Natural killer cell (primary cell): ENCODE results near the gene SGK2. TPM values are rescaled to one million over a fixed set of nuclear protein-coding genes. Genes with fewer than 3 reads are reported as not detected.
"Not testable (repeated sequence)": the region's sequence is repeated elsewhere in the genome, so short reads cannot be mapped to it uniquely, and the experiment has no call there.

ENCODE experiments used
- ATAC-seq, 3 donors: fragments of 150-1000 bp in 2 of 3; fragments of 200-7000 bp in 1 of 3; cut with Tn5 transposase; 1 replicate in 1 of 3; 2 replicates in 2 of 3; pipeline ENCODE4 v1.10.0; 2021; ENCODE audit warnings: mild to moderate bottlenecking in 2 of 3, moderate library complexity in 2 of 3
- DNase-seq, 2 donors: peaks; one replicate each; pipeline versions ENCODE4 v3.0.0 to v3.0.0-alpha.2; 2013 to 2021; ENCODE audit warnings: mixed read lengths in 1 of 2
- H3K27ac ChIP-seq: one replicate; pipeline ENCODE4 v1.5.1; 2013; ENCODE audit warnings: mild to moderate bottlenecking, low read length
- H3K27me3 ChIP-seq: one replicate; pipeline ENCODE4 v1.6.1; 2013; ENCODE audit warnings: low read length; ENCODE audit not compliant: control insufficient read depth, insufficient read depth
- H3K36me3 ChIP-seq: one replicate; pipeline ENCODE4 v1.6.1; 2013; ENCODE audit warnings: low read length; ENCODE audit not compliant: control insufficient read depth, insufficient read depth
- H3K4me1 ChIP-seq: one replicate; pipeline ENCODE4 v1.6.1; 2013; ENCODE audit warnings: low read length; ENCODE audit not compliant: control insufficient read depth, insufficient read depth
- H3K4me3 ChIP-seq: one replicate; pipeline ENCODE4 v1.5.1; 2013; ENCODE audit warnings: low read length
- H3K9me3 ChIP-seq: one replicate; pipeline ENCODE4 v1.6.1; 2013; ENCODE audit warnings: low read length; ENCODE audit not compliant: control insufficient read depth, insufficient read depth
- H3K27ac Mint-ChIP-seq, 2 donors: one replicate each; pipeline ENCODE4 v1.8.0; 2022; ENCODE audit warnings: mild to moderate bottlenecking in 2 of 2, mixed read lengths in 2 of 2, moderate library complexity in 1 of 2
- H3K27me3 Mint-ChIP-seq, 2 donors: one replicate each; pipeline ENCODE4 v1.8.0; 2022; ENCODE audit warnings: low read depth in 2 of 2, mixed read lengths in 2 of 2
- H3K36me3 Mint-ChIP-seq: one replicate; pipeline ENCODE4 v1.8.0; 2022; ENCODE audit warnings: mixed read lengths
- H3K4me1 Mint-ChIP-seq, 2 donors: one replicate each; pipeline ENCODE4 v1.8.0; 2022; ENCODE audit warnings: mixed read lengths in 2 of 2
- H3K4me3 Mint-ChIP-seq: one replicate; pipeline ENCODE4 v1.8.0; 2022; ENCODE audit warnings: mild to moderate bottlenecking, moderate library complexity, mixed read lengths
- H3K9me3 Mint-ChIP-seq, 2 donors: one replicate each; pipeline ENCODE4 v1.8.0; 2022; ENCODE audit warnings: mixed read lengths in 2 of 2
- CTCF ChIP-seq: fragments of 200-600 bp; IDR thresholded peaks from one replicate; pipeline ENCODE4 v1.8.0; 2022; ENCODE audit warnings: antibody characterized with exemption
- WGBS: methylation state at CpG from one replicate; pipeline ENCODE4 v1.1.7; 2013; ENCODE audit warnings: missing lambda C conversion rate; ENCODE audit not compliant: insufficient coverage; 5-methylcytosine and 5-hydroxymethylcytosine counted together
- intact Hi-C: fragments of 100-400 bp; cut with micrococcal nuclease; formaldehyde crosslinking; loops from one replicate; pipeline ENCODE4 v1.14.2; 2022
- total RNA-seq, 4 donors: library from RNA; stranded (reverse); fragments of 120-200 nt in 1 of 4; gene quantifications; one replicate each; pipeline versions ENCODE4 v1.2.3 to v1.2.4, GENCODE V29; 2013 to 2022

The SGK2 gene
- total RNA-seq, 3 donors from 2014 or later (not counting 1 experiment from before 2014, with no cell fraction given) = 0.48 to 1.2 (median 0.61) TPM

GRCh38 chr20:43590392-43591303, 31.8 kb downstream of the SGK2 start, which contains the start of gene IFT52:
Gene IFT52, plus strand, starts transcription at chr20:43590937. Its CDS starts 3,762 bp downstream, at chr20:43594699.
- no peak for TF ChIP-seq CTCF
- Mint-ChIP-seq H3K27me3 (peaks cover 0 to 7% of the 10 kb centered on the region in 2 donors), H3K4me3 (peak within 1 kb of the TSS; percentile 95), H3K27ac (peak within 1 kb of the TSS; percentile 95 to 97), H3K36me3 (no peaks in the 10 kb centered on the region), H3K4me1 (peaks cover 19 to 21% of the 10 kb centered on the region in 2 donors), H3K9me3 (no peaks in the 10 kb centered on the region)
- Histone ChIP-seq H3K4me1 (peaks cover 18% of the 10 kb centered on the region), H3K4me3 (peak within 1 kb of the TSS; percentile 64), H3K9me3 (no peaks in the 10 kb centered on the region), H3K27me3 (no peaks in the 10 kb centered on the region), H3K36me3 (peaks cover 2% of the 10 kb centered on the region), H3K27ac (peak within 1 kb of the TSS; percentile 93)
- DNase-seq = peak; percentile 81 to 97
- intact Hi-C loops = loop anchor here (2.0 kb wide), 1 partner anchor 134 kb away; the partner anchor contains the start of gene SRSF6
- under 1% methylated on average over 65 of the region's 68 CpGs for WGBS
- ATAC-seq = peak; percentile 96 to 99 (median 96)

- H3K9me3 ChIP-seq, H3K27ac Mint-ChIP-seq, H3K4me3 ChIP-seq, DNase-seq, H3K4me3 Mint-ChIP-seq, intact Hi-C loops, H3K4me1 Mint-ChIP-seq, H3K27me3 ChIP-seq, H3K9me3 Mint-ChIP-seq, H3K4me1 ChIP-seq, H3K27ac ChIP-seq, H3K27me3 Mint-ChIP-seq, ATAC-seq, H3K36me3 Mint-ChIP-seq: not testable (repeated sequence)
- H3K36me3 ChIP-seq = peaks cover 30% of the 10 kb centered on the region
- WGBS = 96% methylated on average over 7 of the region's 8 CpGs
These were observed 43.1 kb downstream of the SGK2 start for GRCh38 chr20:43601960-43602359.

- H3K4me1 ChIP-seq = no peaks in the 10 kb centered on the region
- H3K27me3 ChIP-seq = no peaks in the 10 kb centered on the region
- no peak overlapping the region for H3K27ac ChIP-seq
- Mint-ChIP-seq H3K27me3 (no peaks in the 10 kb centered on the region), H3K9me3 (no peaks in the 10 kb centered on the region), H3K4me3 (no peak overlapping the region), H3K36me3 (no peaks in the 10 kb centered on the region), H3K27ac (no peak overlapping the region), H3K4me1 (no peaks in the 10 kb centered on the region)
- no peak for TF ChIP-seq CTCF
- peaks cover 22% of the 10 kb centered on the region for H3K36me3 ChIP-seq
- H3K9me3 ChIP-seq = no peaks in the 10 kb centered on the region
- H3K4me3 ChIP-seq = no peak overlapping the region
- intact Hi-C loops = no loop called here
- WGBS = 100% methylated on average over 1 of the region's 1 CpG
- DNase-seq (no peak), ATAC-seq (no peak)
These were observed 44.3 kb downstream of the SGK2 start for GRCh38 chr20:43603124-43603523.

- Mint-ChIP-seq H3K4me3 (no peak overlapping the region), H3K9me3 (no peaks in the 10 kb centered on the region), H3K27me3 (no peaks in the 10 kb centered on the region), H3K27ac (no peak overlapping the region), H3K36me3 (no peaks in the 10 kb centered on the region), H3K4me1 (no peaks in the 10 kb centered on the region)
- Histone ChIP-seq H3K27me3 (no peaks in the 10 kb centered on the region), H3K4me1 (no peaks in the 10 kb centered on the region), H3K27ac (no peak overlapping the region), H3K36me3 (peaks cover 17% of the 10 kb centered on the region), H3K4me3 (no peak overlapping the region), H3K9me3 (no peaks in the 10 kb centered on the region)
- 96% methylated on average over 8 of the region's 9 CpGs for WGBS
- DNase-seq (no peak), ATAC-seq (no peak)
- no peak for TF ChIP-seq CTCF
- intact Hi-C loops = no loop called here
These were observed 46.9 kb downstream of the SGK2 start for GRCh38 chr20:43605715-43606114.

- H3K36me3 Mint-ChIP-seq, H3K4me3 ChIP-seq, H3K9me3 Mint-ChIP-seq, H3K27ac Mint-ChIP-seq, ATAC-seq, intact Hi-C loops, H3K27ac ChIP-seq, H3K9me3 ChIP-seq, H3K4me1 ChIP-seq, H3K4me3 Mint-ChIP-seq, H3K27me3 ChIP-seq, DNase-seq, H3K27me3 Mint-ChIP-seq, H3K4me1 Mint-ChIP-seq: not testable (repeated sequence)
- H3K36me3 ChIP-seq = peaks cover 17% of the 10 kb centered on the region
- 96% methylated on average over 17 of the region's 30 CpGs for WGBS
These were observed 48.5 kb downstream of the SGK2 start for GRCh38 chr20:43607278-43607677.
